Naive thymus-derived CD8-positive, alpha-beta T cell (primary cell): ENCODE data around the gene NUTM2G. TPM values are rescaled to one million over a fixed set of nuclear protein-coding genes. Genes with fewer than 3 reads are reported as not detected.
"Not testable (repeated sequence)": the region's sequence is repeated elsewhere in the genome, so short reads cannot be mapped to it uniquely, and the experiment has no call there.

Experiments used
- ATAC-seq, 2 donors: fragments of 150-1000 bp; cut with Tn5 transposase in 1 of 2; sonication (Bioruptor Pico), chemical (Tn5 transposase) in 1 of 2; 1 replicate in 1 of 2; 2 replicates in 1 of 2; pipeline ENCODE4 v1.10.0; 2021; ENCODE audit warnings: mild to moderate bottlenecking in 2 of 2, moderate library complexity in 2 of 2
- POLR2A ChIA-PET: fragments of 350-600 bp; sonication (Branson Sonifier 250); formaldehyde crosslinking; loops from one replicate; lab custom pipeline; 2021; ENCODE audit warnings: antibody characterized with exemption; lab: Charles Lee
- DNase-seq, 10 donors: peaks; one replicate each; pipeline versions ENCODE4 v3.0.0 to v3.0.0-alpha.2; 2020 to 2022
- H3K27ac Mint-ChIP-seq, 10 donors: one replicate each; pipeline ENCODE4 v1.8.0; 2020 to 2022; ENCODE audit warnings: mild to moderate bottlenecking in 10 of 10, mixed read lengths in 10 of 10, moderate library complexity in 4 of 10, inconsistent platforms in 1 of 10
- H3K27me3 Mint-ChIP-seq, 5 donors: one replicate each; pipeline ENCODE4 v1.8.0; 2021 to 2022; ENCODE audit warnings: mixed read lengths in 5 of 5
- H3K36me3 Mint-ChIP-seq, 3 donors: one replicate each; pipeline ENCODE4 v1.8.0; 2020 to 2022; ENCODE audit warnings: mixed read lengths in 3 of 3, mild to moderate bottlenecking in 2 of 3, inconsistent platforms in 1 of 3
- H3K4me1 Mint-ChIP-seq, 4 donors: one replicate each; pipeline ENCODE4 v1.8.0; 2021 to 2022; ENCODE audit warnings: mixed read lengths in 4 of 4
- H3K4me3 Mint-ChIP-seq, 10 donors: one replicate each; pipeline ENCODE4 v1.8.0; 2020 to 2022; ENCODE audit warnings: mild to moderate bottlenecking in 10 of 10, mixed read lengths in 10 of 10, moderate library complexity in 6 of 10, inconsistent platforms in 1 of 10
- H3K9me3 Mint-ChIP-seq, 9 donors: one replicate each; pipeline ENCODE4 v1.8.0; 2020 to 2022; ENCODE audit warnings: mixed read lengths in 9 of 9, mild to moderate bottlenecking in 3 of 9, inconsistent platforms in 1 of 9, moderate library complexity in 1 of 9
- polyA plus RNA-seq, 3 donors: library from polyadenylated mRNA; unstranded; fragments of 300-500 nt; fragmentation: Illumina TruSeq; gene quantifications; one replicate each; pipeline ENCODE4 v1.2.3, GENCODE V29; 2021
- total RNA-seq, 8 experiments: library from RNA in 2 of 8; stranded (reverse) in 2 of 8; gene quantifications; one replicate each; pipeline ENCODE4 v1.2.3 and lab custom pipeline; 2021 to 2026

NUTM2G gene
- total and polyA plus RNA-seq, 5 experiments from 2014 or later: 0.05 to 0.19 TPM; not detected in 3

GRCh38 chr9:96920803-96921202, 7.8 kb upstream of the NUTM2G start:
- H3K4me1 Mint-ChIP-seq, H3K9me3 Mint-ChIP-seq, DNase-seq, H3K27me3 Mint-ChIP-seq, ATAC-seq, H3K27ac Mint-ChIP-seq, POLR2A ChIA-PET, H3K4me3 Mint-ChIP-seq, H3K36me3 Mint-ChIP-seq: not testable (repeated sequence)

- peaks cover 4 to 12% (median 5%) of the 10 kb centered on the region in 4 donors for H3K4me1 Mint-ChIP-seq
- H3K9me3 Mint-ChIP-seq, H3K4me3 Mint-ChIP-seq, ATAC-seq, H3K27me3 Mint-ChIP-seq, POLR2A ChIA-PET, H3K36me3 Mint-ChIP-seq, DNase-seq: not testable (repeated sequence)
- H3K27ac Mint-ChIP-seq: peak overlapping the region in 1 of 10 donors; percentile 59
Observed at GRCh38 chr9:96925587-96925986, 3.1 kb upstream of the NUTM2G start.

GRCh38 chr9:96931665-96932064, 3.0 kb downstream of the NUTM2G start:
- DNase-seq, H3K36me3 Mint-ChIP-seq, POLR2A ChIA-PET, H3K4me3 Mint-ChIP-seq, H3K9me3 Mint-ChIP-seq, H3K27ac Mint-ChIP-seq, H3K27me3 Mint-ChIP-seq, H3K4me1 Mint-ChIP-seq, ATAC-seq: not testable (repeated sequence)

DNA sequence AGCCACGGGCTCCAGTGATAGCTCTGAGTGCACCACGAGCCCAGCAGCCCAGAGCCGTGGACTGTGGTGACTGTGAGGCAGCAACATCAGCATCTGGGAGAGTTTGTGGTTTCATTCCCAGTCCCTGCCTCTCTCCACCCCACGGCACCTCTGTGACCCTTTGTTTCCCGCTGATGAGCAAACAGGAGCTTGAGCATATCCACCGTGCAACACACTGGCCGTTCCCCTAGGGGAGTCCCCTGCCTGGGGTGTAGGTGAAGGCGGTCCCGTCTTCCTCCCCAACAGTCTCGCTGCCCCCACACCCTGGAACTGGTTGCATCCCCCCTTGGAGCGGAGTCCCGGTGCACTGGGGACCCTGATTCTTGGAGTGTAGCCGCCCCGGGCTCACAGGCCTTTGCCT, 5.5 kb downstream of the NUTM2G start:
- H3K27me3 Mint-ChIP-seq, H3K4me3 Mint-ChIP-seq, H3K9me3 Mint-ChIP-seq, DNase-seq, H3K27ac Mint-ChIP-seq, POLR2A ChIA-PET, ATAC-seq, H3K4me1 Mint-ChIP-seq, H3K36me3 Mint-ChIP-seq: not testable (repeated sequence)

- H3K27me3 Mint-ChIP-seq, DNase-seq, H3K4me1 Mint-ChIP-seq, ATAC-seq, POLR2A ChIA-PET, H3K4me3 Mint-ChIP-seq, H3K9me3 Mint-ChIP-seq, H3K36me3 Mint-ChIP-seq: not testable (repeated sequence)
- peak overlapping the region in 2 of 10 donors; percentile 26 to 55 for H3K27ac Mint-ChIP-seq
Observed at GRCh38 chr9:96934706-96935105, 6.1 kb downstream of the NUTM2G start.

DNA sequence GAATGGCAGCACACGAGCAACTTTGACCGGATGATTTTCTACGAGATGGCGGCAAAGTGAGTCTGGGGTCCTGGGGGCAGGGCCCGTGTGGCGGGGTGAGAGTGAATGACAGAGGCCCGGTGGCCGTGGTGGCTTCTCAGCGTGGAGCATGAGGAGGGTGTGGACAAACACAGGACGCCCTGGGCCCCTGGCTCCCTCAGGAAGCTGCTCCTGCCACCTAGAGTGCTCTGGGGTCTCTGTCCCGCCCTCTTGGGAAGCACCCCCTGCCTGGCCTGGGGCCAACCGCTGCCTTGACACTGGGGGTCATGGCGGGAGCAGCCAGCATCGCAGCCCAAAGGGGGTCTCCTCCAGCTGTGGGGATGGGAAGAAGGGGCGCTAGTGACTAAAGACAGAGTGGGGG, 6.8 kb downstream of the NUTM2G start:
- DNase-seq, ATAC-seq, H3K9me3 Mint-ChIP-seq, H3K27ac Mint-ChIP-seq, H3K36me3 Mint-ChIP-seq, H3K27me3 Mint-ChIP-seq, H3K4me1 Mint-ChIP-seq, POLR2A ChIA-PET, H3K4me3 Mint-ChIP-seq: not testable (repeated sequence)

DNA sequence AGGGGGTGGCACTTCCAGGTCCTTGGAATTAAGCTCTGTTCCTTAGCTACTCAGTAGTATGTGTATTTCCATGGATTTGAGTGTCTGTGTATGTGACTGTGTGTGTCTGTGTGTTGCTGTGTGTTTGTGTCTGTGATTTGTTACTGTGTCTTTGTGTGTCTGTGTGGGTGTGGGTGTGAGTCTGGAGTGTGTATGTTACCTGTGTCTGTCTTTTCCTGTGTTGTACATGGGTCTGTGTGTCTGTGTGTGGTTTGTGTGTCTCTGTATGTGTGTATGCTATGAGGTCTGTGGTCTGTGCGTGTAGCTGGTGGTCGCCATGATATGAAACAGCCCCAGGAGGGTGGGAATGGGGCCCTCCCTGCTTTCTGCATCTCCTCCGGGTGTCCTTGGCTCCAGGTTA, 8.8 kb downstream of the NUTM2G start:
- H3K27me3 Mint-ChIP-seq, H3K4me3 Mint-ChIP-seq, H3K36me3 Mint-ChIP-seq, DNase-seq, H3K4me1 Mint-ChIP-seq, H3K9me3 Mint-ChIP-seq, ATAC-seq, POLR2A ChIA-PET: not testable (repeated sequence)
- H3K27ac Mint-ChIP-seq: peak overlapping the region in 3 of 10 donors; percentile 27 to 69 (median 41)

GRCh38 chr9:96938957-96939665, 10.5 kb downstream of the NUTM2G start:
- H3K36me3 Mint-ChIP-seq: peaks cover 0 to 11% (median 1%) of the 10 kb centered on the region in 3 donors
- H3K27ac Mint-ChIP-seq, POLR2A ChIA-PET: not testable (repeated sequence)

GRCh38 chr9:96940982-96941381, 12.3 kb downstream of the NUTM2G start:
- POLR2A ChIA-PET, H3K27me3 Mint-ChIP-seq, DNase-seq, ATAC-seq, H3K9me3 Mint-ChIP-seq, H3K27ac Mint-ChIP-seq, H3K4me1 Mint-ChIP-seq, H3K4me3 Mint-ChIP-seq: not testable (repeated sequence)
- peaks cover 0 to 17% (median 1%) of the 10 kb centered on the region in 3 donors for H3K36me3 Mint-ChIP-seq

More at GRCh38 chr9:96938957-96939665, 10.5 kb downstream of the NUTM2G start:
- DNase-seq, H3K27me3 Mint-ChIP-seq, H3K4me1 Mint-ChIP-seq, ATAC-seq, H3K9me3 Mint-ChIP-seq, H3K4me3 Mint-ChIP-seq: not testable (repeated sequence)

- H3K36me3 Mint-ChIP-seq: peaks cover 0 to 21% (median 1%) of the 10 kb centered on the region in 3 donors
- H3K9me3 Mint-ChIP-seq, H3K27ac Mint-ChIP-seq, DNase-seq, ATAC-seq, H3K4me1 Mint-ChIP-seq, POLR2A ChIA-PET, H3K4me3 Mint-ChIP-seq, H3K27me3 Mint-ChIP-seq: not testable (repeated sequence)
Observed at GRCh38 chr9:96941628-96942027, 13.0 kb downstream of the NUTM2G start.

GRCh38 chr9:96942181-96942580, 13.5 kb downstream of the NUTM2G start:
- H3K27me3 Mint-ChIP-seq, POLR2A ChIA-PET, H3K9me3 Mint-ChIP-seq, H3K27ac Mint-ChIP-seq, H3K4me3 Mint-ChIP-seq, DNase-seq, ATAC-seq, H3K4me1 Mint-ChIP-seq: not testable (repeated sequence)
- peaks cover 0 to 24% (median 1%) of the 10 kb centered on the region in 3 donors for H3K36me3 Mint-ChIP-seq

DNA sequence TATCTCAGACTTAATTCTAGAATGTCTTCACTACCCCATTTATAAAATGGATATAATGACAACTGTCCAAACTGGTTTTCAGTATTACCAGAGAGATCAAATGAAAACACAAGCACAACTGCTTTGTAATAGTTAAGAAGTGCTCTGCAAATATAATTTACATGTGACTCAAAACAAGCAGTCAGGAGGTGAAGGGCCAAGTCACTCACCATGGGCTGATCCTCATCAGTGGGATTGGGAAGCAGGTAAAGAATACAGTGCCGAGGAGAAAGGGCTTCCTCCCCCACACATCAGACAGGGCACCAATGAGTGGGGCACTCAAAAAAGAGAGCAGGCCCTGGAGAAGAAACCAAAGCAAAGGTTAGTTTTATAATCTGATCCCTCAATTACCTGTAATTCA, 20.7 kb downstream of the NUTM2G start:
- H3K4me3 Mint-ChIP-seq, DNase-seq, H3K4me1 Mint-ChIP-seq, H3K9me3 Mint-ChIP-seq, POLR2A ChIA-PET, H3K27me3 Mint-ChIP-seq, H3K27ac Mint-ChIP-seq, ATAC-seq: not testable (repeated sequence)
- peaks cover 0 to 33% (median 2%) of the 10 kb centered on the region in 3 donors for H3K36me3 Mint-ChIP-seq

DNA sequence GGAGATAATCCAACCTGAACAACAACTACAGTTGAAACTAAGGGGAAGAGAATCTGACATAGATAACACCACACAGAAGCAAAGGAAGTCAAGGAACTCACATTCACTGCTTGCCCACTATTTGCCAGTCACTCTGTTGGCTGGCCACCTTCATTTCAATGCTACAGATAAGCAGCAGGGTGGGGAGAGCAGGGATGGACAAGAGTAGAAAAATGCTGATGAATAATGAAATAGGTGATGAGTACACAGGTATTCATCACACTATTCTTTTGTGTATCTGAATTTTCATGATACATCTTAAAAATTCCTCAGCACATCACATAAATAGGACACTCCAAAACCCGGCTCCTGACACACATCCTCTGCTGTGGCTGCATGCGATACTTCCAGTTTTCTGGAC, 21.9 kb downstream of the NUTM2G start:
- H3K27me3 Mint-ChIP-seq, DNase-seq, H3K9me3 Mint-ChIP-seq, ATAC-seq, H3K4me1 Mint-ChIP-seq, POLR2A ChIA-PET, H3K27ac Mint-ChIP-seq, H3K4me3 Mint-ChIP-seq: not testable (repeated sequence)
- peaks cover 0 to 32% (median 2%) of the 10 kb centered on the region in 3 donors for H3K36me3 Mint-ChIP-seq

DNA sequence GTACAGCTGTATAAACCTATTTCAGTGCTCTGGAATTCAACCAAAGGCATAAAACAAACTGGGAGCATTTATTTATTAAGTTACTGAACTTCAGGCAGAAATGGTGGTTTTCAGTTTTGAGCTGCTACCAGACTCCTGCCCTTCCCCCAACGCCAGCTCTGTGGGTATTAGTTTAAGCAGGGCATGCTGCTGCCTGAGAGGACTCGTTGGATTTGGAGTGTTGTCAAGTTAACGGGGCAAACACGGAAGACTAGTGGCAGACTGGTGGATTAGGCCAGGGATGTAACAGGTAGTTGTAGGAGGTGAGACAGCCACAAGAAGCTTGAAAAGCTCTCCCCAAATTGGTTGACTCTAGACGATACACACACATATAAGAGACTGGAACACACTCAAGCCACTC, 38.9 kb downstream of the NUTM2G start:
- ATAC-seq, POLR2A ChIA-PET, H3K27me3 Mint-ChIP-seq, H3K4me3 Mint-ChIP-seq, H3K9me3 Mint-ChIP-seq, DNase-seq, H3K4me1 Mint-ChIP-seq: not testable (repeated sequence)
- Mint-ChIP-seq H3K36me3 (peaks cover 3 to 51% (median 4%) of the 10 kb centered on the region in 3 donors), H3K27ac (peak overlapping the region in 2 of 10 donors; percentile 22 to 49)
